GM12891 (cell line): Measurements from ENCODE around the gene CCDC13.

Experiments
- POLR2A ChIP-seq: IDR thresholded peaks from 2 replicates; pipeline ENCODE4 v1.6.1; 2011; ENCODE audit warnings: low read depth, low read length, control low read depth
- POLR2AphosphoS5 ChIP-seq: IDR thresholded peaks from 2 replicates; pipeline ENCODE4 v1.6.1; 2011; ENCODE audit warnings: low read depth, low read length, control low read depth
- SPI1 ChIP-seq: IDR thresholded peaks from 2 replicates; pipeline ENCODE4 v1.6.1; 2011; ENCODE audit warnings: low read depth, low read length, control low read depth

DNA sequence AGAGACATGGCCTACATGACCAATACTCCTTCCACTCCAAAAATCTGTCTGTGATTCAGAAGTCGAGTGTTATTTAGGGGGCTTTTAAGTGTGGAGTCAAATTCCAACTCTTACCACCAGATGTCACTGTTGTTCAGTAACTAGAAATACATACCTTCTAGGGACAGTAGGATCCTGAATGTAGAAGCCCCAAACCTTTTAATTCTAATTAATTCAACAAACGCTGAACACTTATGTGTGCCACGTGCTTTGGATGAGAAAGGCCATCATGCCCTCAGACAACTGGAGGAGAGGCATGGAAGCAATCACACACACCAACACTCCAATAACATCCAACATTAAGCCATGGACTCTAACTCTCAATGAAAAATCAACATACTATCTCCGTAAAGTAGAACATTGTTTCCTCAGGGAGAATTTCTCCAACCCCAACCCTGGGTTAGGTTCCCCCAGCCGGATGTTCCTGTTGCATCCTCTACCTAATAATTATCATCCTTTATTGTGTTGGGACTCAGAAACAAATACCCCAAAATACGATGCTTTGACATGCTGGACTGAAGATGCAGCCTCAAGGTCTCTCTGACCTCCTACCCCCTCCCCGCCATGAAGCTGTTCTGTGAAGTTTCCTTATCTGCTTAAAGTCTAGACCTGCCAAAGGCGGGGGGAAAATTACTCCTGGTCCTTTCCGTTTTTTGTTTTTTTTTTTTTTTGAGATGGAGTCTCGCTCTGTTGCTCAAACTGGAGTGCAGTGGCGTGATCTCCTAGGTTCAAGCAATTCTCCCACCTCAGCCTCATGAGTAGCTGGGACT, 8.0 kb upstream of the CCDC13 start:
- TF ChIP-seq POLR2A = no peak
- no peak for TF ChIP-seq POLR2AphosphoS5
- no peak for TF ChIP-seq SPI1
